SK-N-DZ (cell line): Measurements from ENCODE around the gene KLHDC2. TPM values are rescaled to one million over a fixed set of nuclear protein-coding genes. Genes with fewer than 3 reads are reported as not detected.
A peak's percentile ranks its signal among the peaks of the same experiment; 100 is the strongest.
"Not testable (repeated sequence)": the region's sequence is repeated elsewhere in the genome, so short reads cannot be mapped to it uniquely, and the experiment has no call there.

ENCODE experiments used
- DNase-seq: peaks from one replicate; pipeline ENCODE4 v3.0.0-alpha.2; 2015; ENCODE audit warnings: low spot score
- polyA plus RNA-seq, 2 experiments: library from polyadenylated mRNA; depleted of rRNA; stranded (reverse); fragments of >200 nt; gene quantifications; 2 replicates each; pipeline ENCODE4 v1.2.3, GENCODE V29; 2014

The KLHDC2 gene, protein sequence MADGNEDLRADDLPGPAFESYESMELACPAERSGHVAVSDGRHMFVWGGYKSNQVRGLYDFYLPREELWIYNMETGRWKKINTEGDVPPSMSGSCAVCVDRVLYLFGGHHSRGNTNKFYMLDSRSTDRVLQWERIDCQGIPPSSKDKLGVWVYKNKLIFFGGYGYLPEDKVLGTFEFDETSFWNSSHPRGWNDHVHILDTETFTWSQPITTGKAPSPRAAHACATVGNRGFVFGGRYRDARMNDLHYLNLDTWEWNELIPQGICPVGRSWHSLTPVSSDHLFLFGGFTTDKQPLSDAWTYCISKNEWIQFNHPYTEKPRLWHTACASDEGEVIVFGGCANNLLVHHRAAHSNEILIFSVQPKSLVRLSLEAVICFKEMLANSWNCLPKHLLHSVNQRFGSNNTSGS
- polyA plus RNA-seq (2014; cell fraction: cytosol; rRNA removed): 71.7 and 73.6 TPM in 2 replicates
- polyA plus RNA-seq (2014; cell fraction: nucleus; rRNA removed): 211 and 242 TPM in 2 replicates

DNA sequence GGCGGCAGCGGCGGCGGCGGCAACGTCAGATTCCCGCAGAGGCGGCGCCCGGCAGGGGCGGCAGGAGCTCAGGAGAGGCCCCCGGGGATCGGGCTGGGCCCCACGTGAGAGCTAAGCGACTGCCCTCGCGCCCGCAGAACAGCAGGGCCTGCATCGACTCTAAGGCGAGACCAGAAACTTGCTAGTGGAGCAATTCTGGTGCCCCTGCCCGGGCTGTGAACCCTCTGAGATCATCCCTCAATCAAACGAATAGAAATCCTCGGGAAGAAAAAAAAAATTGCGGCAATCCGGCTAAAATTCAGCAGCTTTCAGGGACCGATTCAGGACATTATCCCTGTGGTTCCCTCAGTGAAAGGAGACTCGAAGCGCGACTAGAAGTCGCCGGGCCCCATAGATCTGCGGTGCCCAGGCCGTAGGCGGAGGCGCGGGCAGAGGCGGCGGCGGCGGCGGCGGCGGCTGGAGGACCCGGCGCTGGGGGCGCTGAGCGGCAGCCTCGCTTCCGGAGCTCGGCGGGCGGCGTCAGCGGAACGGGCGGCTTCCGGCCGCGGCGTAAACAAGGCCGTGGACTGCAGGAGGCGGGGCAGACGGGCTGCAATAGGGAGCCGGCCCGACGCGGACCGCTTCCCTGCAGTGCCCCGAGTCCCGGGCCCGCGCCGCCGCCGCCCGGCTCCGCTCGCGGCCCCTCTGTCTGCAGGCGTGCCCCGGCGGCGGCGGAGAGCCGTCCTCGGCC is at the start of gene KLHDC2:
Gene KLHDC2, plus strand, starts transcription at position 583 of the 730 bp plus-strand sequence. CDS start 316 bp downstream, outside the sequence.
- peak; percentile 81 for DNase-seq

DNA sequence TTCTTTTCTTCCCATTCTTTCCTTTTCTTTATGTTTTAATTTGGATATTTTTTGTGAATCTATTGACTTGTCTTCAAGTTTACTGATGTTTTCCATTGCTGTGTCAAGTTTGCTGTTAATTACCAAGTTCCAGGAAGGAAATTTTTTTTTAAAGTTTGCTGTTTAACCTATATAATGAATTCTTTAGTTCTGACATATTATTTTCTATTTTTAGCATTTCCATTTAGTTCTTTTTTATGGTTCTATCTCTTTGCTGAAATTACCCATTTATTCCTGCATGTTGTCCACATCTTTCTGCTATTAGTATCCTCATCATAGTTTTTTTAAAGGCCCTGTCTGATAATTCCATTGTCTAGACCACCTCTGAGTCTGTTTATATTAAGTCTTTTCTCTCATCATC is 47.2 kb upstream of the KLHDC2 start:
- no peak for DNase-seq

DNA sequence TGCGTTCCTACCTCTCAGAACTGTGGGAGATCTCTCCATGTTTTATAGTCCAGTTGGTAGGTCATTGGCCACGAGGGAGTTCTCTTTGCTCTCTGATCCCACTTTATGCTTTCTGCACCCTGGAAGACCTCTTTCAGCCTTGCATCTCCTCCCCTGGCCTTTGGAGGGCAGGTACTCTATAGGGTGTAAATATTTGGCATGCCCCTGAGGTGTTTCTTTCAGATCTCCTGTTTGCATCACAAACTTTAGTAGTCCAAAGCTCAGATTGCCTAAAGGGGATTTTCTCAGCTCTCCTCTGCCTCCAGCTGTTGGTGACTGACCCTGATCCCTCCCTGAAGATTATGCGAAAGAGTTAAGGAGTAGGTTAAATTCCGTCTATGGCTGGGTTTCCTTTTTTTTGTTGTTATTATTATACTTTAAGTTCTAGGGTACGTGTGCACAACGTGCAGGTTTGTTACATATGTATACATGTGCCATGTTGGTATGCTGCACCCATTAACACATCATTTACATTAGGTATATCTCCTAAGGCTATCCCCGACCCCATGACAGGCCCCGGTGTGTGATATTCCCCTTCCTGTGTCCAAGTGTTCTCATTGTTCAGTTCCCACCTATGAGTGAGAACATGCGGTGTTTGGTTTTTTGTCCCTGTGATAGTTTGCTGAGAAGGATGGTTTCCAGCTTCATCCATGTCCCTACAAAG is 46.1 kb upstream of the KLHDC2 start:
- not testable (repeated sequence) for DNase-seq

DNA sequence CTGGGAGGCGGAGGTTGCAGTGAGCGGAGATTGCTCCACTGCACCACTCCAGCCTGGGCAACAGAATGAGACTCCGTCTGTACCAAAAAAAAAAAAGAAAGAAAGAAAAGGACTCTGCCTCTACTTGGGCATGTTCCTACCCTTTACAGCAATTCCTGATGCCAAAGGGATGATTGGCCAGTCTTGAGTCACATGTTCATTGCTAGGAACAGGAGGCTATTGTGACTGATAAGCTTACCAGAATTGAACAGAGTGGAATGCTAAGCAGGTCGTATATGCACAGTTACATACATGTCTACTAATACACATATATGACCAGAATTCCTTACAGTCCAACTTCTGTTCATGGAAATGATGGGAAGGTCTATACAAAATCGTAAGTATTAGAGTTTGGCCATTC is 40.8 kb upstream of the KLHDC2 start:
- DNase-seq: no peak

DNA sequence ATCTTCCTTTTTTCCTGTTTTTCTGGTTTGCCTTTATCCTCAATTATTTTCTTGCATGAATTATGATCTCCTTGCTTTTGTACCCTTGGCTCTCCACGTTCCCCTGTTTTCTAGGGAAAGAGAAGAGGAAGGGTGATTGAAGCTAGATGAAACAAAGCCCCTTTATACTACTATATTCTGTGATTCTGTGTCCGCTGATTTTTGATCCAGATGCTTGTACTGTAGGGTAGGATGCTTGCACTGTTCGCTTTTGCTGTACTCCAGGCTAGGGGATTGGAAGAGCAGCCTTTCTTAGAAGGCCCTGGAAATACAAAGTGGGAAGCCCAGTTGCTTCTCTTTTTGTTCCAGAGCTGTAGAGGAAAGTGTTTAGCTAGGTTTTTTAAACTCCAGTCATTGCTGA is 35.1 kb upstream of the KLHDC2 start:
- no peak for DNase-seq

DNA sequence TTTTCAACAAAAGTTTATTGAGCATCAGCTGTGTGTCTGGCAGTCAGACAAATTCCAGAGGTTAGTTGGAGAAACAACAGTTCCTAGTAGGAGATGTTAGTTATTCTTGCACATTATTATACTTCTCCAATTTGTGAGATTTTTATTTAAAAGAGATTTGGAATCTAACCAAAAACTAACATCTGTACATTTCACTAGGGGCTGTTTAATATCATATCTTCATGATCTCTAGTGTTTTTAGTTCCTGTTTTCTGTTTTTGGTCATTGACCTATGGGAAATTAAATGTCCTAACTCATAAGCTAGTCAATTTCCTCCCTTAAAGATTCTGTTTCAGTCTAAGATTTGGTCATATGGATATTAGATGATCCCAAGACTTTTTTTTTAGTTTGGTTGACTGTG is 34.1 kb upstream of the KLHDC2 start:
- no peak for DNase-seq

DNA sequence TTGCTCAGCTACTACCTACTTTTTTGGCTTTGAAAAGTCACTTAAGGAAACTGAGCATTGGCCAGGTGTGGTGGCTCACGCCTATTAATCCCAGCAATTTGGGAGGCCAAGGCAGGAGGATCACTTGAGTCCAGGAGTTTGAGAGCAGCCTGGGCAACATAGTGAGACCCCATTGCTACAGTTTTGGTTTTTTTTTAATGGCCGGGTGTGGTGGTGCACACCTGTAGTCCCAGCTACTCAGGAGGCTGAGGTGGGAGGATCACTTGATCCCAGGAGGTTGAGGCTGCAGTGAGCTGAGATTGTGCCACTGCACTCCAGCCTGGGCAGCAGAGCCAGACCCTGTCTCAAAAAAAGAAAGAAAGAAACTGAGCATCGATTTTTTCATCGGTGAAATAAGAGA is 32.3 kb upstream of the KLHDC2 start:
- not testable (repeated sequence) for DNase-seq

DNA sequence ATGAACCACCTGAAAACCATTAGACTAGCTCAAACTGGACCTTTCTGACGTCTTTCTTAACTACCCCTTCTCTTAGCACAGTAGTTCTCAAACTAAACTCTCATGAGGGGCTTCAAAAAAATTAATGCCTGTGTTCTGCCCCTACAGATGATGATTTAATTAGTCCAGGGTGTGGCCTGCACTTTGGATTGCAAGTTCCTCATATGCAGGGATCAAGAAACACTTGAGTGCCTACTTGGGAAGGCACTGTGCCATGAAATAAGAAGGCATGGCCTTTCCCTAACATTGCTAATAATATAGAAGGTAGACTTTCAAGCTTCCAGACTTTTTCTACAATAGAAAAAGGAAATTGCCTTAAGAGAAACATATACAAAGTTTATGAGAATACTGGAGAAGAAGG is 22.8 kb upstream of the KLHDC2 start:
- no peak for DNase-seq

DNA sequence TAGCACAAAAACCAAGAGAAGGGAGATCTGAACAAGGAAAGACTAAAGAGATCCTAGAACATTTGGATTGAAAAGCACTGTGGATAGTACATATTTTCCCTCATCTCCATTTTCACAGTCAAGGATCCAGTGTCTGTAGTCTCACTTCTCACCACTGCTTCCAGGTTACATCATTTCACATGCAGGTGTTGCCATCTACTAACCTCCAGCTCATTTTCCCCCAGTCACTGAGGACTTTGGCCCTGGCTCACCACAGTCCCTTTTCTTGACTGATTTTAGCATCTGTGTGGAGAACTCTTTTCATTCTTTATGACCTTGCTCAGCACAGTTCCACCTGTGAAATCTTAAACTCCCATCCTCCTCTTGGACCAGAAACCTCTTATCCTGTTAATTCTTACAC is 21.5 kb upstream of the KLHDC2 start:
- DNase-seq: not testable (repeated sequence)

DNA sequence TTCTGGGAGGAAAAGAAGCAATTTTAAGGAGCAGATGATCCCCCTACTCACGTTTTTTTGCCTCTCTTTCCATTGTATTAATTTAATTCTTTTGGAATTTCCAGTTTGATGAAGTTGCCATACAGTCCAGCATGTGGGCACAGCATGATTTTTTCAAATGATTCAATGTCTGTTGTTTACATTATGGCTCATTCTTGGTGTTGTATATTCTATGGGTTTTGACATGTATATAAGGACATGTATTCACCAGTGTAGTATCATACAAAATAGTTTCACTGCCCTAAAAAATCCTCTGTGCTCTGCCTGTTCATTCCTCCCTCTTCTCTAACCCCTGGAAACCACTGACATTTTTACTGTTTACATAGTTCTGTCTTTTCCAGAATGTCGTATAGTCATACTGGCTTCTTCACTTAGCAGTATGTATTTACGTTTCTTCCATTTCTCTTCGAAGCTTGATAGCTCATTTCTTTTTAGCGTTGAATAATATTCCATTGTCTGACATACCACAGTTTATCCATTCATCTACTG is 13.3 kb upstream of the KLHDC2 start:
- DNase-seq: no peak

DNA sequence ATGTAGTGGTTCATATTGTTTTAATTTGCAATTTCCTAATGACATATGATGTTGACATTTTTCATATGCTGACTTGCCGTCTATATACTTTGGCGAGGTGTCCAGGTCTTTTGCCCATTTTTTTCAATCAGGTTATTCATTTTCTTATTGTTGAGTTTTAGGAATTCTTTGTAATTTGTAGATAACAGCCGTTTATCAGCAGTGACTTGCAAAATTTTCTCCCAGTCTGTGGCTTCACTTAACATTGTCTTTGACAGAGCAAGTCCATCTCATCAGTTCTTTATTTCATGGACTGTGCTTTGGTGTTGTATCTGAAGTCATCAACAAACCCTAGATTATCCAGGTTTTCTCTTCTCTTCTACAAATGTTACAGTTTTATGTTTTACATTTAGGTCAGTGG is 12.6 kb upstream of the KLHDC2 start:
- no peak for DNase-seq

DNA sequence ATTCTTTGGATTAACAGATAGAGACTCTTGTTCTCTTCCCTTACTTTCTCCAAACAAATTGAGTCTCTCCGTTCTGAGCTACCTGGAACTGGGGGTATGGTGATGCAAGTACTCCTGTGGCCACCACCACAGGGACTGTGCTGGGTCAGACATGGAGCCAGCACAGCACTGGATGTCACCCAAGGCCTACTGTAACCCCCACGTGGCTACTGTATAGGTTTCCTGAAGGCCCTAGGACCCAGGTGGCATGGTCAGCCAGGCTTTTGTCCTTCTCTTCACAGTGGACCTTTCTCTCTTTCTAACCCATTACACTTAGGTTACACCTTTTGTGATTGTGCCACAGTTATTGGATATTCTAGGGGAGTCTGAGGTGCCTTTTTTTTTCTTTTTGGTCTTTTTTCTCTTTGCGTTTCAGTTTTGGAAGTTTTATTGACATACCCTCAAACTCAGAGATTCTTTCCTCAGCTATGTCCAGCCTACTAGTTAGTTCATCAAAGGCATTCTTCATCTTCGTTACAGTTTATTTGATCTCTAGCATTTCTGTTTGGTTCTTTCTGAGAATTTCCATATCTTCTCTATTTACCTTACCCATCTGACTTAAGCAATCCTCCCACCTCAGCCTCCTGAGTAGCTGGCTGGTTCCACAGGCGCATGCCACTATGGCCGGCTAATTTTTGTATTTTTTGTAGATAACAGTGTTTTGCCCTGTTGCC is 6.0 kb upstream of the KLHDC2 start:
- no peak for DNase-seq

DNA sequence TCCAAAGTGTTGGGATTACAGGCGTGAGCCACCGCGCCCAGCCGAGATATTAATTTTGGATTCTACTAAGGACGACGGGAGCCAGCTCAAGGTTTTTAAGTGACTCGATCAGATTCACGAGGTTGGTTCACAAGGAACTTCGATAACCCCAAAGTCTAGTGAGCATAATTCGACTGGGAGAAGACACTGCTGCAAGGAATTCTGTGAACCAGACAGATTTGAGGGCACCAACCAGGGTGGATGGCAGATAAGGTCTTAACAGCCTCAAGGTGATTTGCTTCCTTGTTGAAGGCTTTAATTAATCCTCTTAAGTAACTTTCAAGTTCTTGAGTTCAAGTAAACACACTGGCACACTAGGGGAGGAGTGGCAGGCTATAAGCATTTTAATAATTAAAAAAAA is 1.1 kb upstream of the KLHDC2 start:
- no peak for DNase-seq

DNA sequence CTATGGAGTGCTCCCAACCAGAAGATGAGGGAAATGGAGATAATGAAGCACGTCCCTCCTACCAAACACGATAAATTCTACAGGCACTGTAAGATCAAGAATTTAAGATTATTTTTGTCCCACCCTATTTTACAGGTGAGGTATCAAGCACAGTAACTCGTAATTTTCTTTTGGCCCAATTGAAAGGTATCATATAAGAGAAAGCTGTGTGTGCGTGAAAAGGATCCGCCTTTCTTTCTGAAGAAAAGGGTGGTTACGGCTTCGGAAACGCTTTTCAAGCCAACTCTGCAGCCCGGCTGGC is 733 bp upstream of the KLHDC2 start:
- no peak for DNase-seq

DNA sequence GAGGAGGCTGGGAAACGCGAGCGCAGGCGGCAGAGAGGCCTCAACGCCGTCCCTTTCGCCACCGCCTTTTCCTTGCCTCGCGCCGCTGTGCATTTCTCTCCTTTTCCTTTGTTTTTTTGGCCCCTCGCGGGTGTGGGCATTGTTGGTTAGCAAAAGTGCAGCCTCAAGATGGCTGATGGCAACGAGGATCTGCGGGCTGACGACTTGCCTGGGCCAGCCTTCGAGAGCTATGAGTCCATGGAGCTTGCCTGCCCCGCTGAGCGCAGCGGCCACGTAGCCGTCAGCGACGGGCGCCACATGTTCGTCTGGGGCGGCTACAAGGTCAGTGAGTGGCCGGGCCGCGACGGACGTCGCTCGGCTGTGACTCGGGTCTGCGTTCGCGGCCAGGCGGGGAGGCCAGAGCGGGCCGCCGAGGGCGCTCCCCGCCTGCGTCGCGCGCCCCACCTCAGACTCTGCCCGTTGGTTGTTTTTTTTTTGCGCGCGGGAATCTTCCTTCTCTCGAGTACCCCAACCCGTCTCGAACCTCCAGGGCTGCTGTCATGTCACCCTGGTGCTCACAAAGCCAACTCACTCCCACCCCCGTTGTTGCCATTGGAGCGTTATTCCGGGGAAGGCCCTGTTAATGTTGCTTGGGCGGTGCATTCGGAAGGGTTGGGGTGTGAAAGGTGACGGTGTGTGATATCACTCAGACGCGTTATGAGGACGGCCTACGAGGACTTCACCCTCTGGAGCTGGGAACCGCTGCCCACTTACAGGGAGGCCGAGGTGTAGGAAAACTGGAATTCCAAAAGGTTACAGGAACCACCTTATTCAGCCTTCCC is 558 bp downstream of the KLHDC2 start:
- peak; percentile 29 for DNase-seq

DNA sequence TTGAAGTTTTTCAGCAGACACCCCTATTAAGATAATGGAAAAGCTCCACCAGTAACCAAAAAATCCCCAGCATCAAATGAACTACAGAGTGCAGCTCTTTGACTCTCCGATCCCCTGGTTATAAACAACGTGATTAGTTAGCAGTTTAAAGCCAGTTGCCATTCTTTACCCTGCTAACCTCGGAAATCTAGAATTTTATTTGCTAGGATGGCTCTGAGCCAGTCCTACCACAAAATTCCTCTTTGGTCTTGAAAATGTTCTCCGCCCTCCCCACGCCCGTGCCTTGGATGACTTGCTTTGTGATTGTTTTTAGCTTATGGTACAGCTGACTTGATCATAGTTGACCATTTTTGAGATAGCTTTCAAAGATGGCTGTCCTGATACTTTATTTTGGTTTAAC is 1.2 kb downstream of the KLHDC2 start:
- no peak for DNase-seq

DNA sequence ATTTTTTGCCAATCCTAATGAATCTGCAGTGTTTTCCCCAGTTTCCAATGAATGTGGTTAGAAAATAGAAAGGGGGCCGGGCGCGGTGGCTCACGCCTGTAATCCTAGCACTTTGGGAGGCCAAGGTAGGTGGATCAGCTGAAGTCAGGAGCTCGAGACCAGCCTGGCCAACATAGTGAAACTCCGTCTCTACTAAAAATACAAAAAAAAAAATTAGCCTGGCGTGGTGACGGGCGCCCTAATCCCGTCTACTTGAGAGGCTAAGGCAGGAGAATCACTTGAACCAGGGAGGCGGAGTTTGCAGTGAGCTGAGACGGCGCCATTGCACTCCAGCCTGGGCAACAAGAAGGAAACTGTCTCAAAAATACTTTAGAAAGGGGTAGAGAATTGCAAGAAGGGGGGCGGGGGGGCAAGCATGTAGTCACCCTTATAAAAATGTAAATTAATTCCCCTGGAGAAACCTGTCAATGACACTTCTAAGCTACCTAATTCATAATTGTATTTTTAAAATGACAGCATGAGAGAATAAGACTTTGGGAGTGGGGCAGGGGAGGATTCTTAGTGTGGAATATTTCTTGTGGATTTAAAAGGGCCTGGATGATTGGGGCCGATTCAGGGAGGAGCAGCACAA is 1.7 kb downstream of the KLHDC2 start:
- no peak for DNase-seq

DNA sequence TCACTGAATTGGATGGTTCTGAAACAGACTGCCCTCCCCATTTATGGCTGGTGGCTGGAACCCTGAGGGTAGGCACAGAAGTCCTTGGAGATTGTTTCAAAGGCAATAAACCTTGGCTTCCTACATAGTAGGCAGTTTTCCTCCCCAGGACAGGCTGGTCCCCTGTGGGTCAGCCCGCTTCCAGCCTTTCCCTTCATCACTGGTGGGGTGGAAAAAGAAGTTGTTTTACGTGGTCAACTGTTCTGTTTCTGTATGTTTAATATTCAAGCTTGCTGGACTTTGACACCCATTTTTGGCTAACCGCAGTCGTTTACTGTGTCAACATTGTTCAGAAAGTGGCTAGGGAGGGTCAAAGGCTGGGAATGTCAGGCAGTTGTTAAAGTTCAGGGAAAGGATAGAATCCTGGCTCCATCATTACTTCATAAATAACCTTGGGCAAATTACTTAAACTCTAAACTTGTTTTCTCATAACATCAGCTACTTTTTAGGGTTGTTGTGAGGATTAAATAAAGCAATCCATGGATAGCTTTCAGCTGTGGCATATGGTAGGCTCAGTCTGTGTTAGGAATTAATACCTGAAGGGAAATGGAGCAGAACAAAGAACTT is 2.4 kb downstream of the KLHDC2 start:
- DNase-seq: no peak

DNA sequence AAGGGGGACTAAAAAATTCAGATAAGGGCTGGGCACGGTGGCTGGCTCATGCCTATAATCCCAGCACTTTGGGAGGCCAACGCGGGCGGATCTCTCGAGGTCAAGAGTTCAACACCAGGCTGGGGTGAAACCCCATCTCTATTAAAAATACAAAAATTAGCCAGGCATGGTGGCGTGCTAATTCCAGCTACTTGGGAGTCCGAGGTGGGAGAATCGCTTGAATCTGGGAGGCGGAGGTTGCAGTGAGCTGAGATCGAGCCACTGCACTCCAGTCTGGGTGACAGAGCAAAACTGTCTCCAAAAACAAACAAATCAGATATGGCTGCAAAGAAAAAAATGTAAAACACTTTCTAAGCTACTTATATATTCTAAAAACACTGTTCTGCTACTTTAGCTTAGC is 3.7 kb downstream of the KLHDC2 start:
- not testable (repeated sequence) for DNase-seq

DNA sequence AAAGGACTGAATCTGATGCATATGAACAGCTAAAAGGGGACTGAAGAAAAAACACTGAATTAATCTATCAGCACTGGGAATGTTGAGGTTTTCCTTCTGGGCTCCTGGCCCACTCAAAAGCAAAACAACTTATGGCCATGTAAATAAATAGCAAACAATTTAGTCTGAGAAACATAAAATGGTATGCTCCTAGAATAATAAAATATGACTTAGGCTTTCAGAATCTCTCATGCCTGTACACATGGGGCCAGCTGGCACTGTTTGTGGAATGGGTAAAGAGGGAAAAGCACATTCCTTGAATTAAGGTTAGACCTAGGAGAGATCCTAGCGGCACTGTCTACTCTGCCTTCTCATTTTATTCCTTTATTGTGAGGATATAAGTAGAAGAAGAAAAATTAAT is 6.2 kb downstream of the KLHDC2 start:
- DNase-seq: no peak
